SH-SY5Y (cell line): ENCODE data around the gene CCNH.

Experiments
- GATA2 ChIP-seq: IDR thresholded peaks from 2 replicates; pipeline ENCODE4 v1.6.1; 2011; ENCODE audit warnings: mild to moderate bottlenecking, low read depth, low read length
- GATA3 ChIP-seq: IDR thresholded peaks from 2 replicates; pipeline ENCODE4 v1.6.1; 2011; ENCODE audit warnings: low read depth, mild to moderate bottlenecking, low read length, moderate library complexity

GRCh38 chr5:87434461-87434860 is 21.7 kb upstream of the CCNH start:
- TF ChIP-seq GATA2 (no peak), GATA3 (no peak)
